Suprapubic skin (tissue), 4 donors: ENCODE measurements around the gene MDP1. TPM values are rescaled to one million over a fixed set of nuclear protein-coding genes. Genes with fewer than 3 reads are reported as not detected.

Source experiments
- DNase-seq, 2 donors: peaks; one replicate each; pipeline ENCODE4 v3.0.0-alpha.2; 2019; ENCODE audit warnings: low spot score in 2 of 2
- H3K27ac ChIP-seq: fragments of 200-600 bp; sonication (generic); one replicate; pipeline ENCODE4 v1.5.1; 2019
- H3K27me3 ChIP-seq: fragments of 200-600 bp; sonication (generic); one replicate; pipeline ENCODE4 v1.5.1; 2019
- H3K36me3 ChIP-seq: fragments of 200-600 bp; sonication (generic); one replicate; pipeline ENCODE4 v1.5.1; 2019
- H3K4me1 ChIP-seq: fragments of 200-600 bp; sonication (generic); one replicate; pipeline ENCODE4 v1.5.1; 2019
- H3K4me3 ChIP-seq: fragments of 200-600 bp; sonication (generic); one replicate; pipeline ENCODE4 v1.5.1; 2019; ENCODE audit warnings: mild to moderate bottlenecking
- H3K9me3 ChIP-seq: fragments of 200-600 bp; sonication (generic); one replicate; pipeline ENCODE4 v1.5.1; 2019
- EP300 ChIP-seq: sonication (generic); formaldehyde crosslinking; IDR thresholded peaks from one replicate; pipeline ENCODE4 v1.6.1; 2017; ENCODE audit warnings: antibody characterized with exemption
- POLR2A ChIP-seq, 2 donors: fragments of 450-650 bp; IDR thresholded peaks; one replicate each; pipeline ENCODE4 v1.6.1; 2017; ENCODE audit warnings: antibody characterized with exemption in 2 of 2, mild to moderate bottlenecking in 2 of 2, moderate library complexity in 2 of 2
- POLR2AphosphoS5 ChIP-seq, 3 donors: sonication (generic); formaldehyde crosslinking; IDR thresholded peaks; one replicate each; pipeline ENCODE4 v1.6.1; 2017; ENCODE audit warnings: antibody characterized with exemption in 3 of 3
- WGBS: methylation state at CpG from one replicate; pipeline ENCODE4 v1.1.5; 2018; 5-methylcytosine and 5-hydroxymethylcytosine counted together
- total RNA-seq, 4 donors: library from RNA; depleted of rRNA; stranded (reverse); fragments of >200 nt; gene quantifications; one replicate each; pipeline ENCODE4 v1.1.0, GENCODE V29; 2016
- TF ChIP-seq, protein P1 (sequence below), 2 donors: fragments of 200-600 bp in 1 of 2; fragments of 450-650 bp in 1 of 2; sonication (generic) in 1 of 2; IDR thresholded peaks; one replicate each; pipeline ENCODE4 v1.5.1; 2016 to 2019; ENCODE audit warnings: antibody characterized with exemption in 2 of 2, mild to moderate bottlenecking in 1 of 2, moderate library complexity in 1 of 2

The MDP1 gene
- total RNA-seq, 4 donors from 2014 or later: 10.9 to 18.2 (median 11.5) TPM

DNA sequence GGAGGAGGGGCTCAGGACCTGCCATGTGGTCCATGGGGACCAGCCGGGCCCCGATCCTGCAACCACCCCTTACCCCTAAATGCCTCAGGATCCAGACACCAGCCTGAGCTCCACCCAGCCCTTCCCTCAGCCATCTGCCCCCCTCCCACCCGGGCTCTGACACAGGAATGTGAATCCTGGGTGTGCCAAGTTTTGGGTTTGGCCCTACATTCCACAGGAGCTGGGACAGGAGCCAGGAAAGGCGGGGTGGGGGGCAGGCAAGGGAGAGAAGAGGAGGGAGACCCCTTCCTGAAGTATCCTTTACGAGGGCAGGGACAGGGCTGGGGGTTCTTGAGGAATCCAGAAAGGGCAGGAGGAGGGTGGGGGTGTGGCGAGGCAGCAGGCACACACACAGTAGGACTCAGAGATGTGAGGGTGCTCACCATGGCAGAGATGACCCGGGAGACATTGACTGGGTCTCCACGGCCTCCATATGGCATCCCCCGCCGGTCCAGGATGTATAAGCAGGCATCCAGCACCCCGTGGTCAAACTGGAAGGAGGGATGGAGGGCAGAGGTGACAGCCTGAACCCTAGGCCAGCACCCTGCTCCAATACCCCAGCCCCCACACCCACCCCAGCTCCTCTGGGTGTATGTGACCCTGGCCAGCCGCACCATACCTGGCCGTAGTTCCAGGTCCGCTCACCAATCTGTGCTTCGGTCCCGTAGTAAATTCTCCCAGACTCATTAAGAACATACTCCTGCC lies 43.6 kb upstream of the MDP1 start:
- Histone ChIP-seq H3K4me3 (no peak overlapping the region), H3K9me3 (no peaks in the 10 kb centered on the region), H3K36me3 (peaks cover 20% of the 10 kb centered on the region), H3K27ac (peak overlapping the region; percentile 65), H3K27me3 (no peaks in the 10 kb centered on the region), H3K4me1 (peaks cover 26% of the 10 kb centered on the region)
- no peak for TF ChIP-seq POLR2A (IDR thresholded peaks at IDR 0.05)
- no peak for TF ChIP-seq EP300
- TF ChIP-seq POLR2AphosphoS5 (IDR thresholded peaks at IDR 0.05): no peak
- TF ChIP-seq, protein P1, sequence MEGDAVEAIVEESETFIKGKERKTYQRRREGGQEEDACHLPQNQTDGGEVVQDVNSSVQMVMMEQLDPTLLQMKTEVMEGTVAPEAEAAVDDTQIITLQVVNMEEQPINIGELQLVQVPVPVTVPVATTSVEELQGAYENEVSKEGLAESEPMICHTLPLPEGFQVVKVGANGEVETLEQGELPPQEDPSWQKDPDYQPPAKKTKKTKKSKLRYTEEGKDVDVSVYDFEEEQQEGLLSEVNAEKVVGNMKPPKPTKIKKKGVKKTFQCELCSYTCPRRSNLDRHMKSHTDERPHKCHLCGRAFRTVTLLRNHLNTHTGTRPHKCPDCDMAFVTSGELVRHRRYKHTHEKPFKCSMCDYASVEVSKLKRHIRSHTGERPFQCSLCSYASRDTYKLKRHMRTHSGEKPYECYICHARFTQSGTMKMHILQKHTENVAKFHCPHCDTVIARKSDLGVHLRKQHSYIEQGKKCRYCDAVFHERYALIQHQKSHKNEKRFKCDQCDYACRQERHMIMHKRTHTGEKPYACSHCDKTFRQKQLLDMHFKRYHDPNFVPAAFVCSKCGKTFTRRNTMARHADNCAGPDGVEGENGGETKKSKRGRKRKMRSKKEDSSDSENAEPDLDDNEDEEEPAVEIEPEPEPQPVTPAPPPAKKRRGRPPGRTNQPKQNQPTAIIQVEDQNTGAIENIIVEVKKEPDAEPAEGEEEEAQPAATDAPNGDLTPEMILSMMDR (IDR thresholded peaks at IDR 0.05): no peak
- WGBS: 64% methylated on average over 15 of the region's 16 CpGs
- DNase-seq: peak in 1 of 2 donors; percentile 62

DNA sequence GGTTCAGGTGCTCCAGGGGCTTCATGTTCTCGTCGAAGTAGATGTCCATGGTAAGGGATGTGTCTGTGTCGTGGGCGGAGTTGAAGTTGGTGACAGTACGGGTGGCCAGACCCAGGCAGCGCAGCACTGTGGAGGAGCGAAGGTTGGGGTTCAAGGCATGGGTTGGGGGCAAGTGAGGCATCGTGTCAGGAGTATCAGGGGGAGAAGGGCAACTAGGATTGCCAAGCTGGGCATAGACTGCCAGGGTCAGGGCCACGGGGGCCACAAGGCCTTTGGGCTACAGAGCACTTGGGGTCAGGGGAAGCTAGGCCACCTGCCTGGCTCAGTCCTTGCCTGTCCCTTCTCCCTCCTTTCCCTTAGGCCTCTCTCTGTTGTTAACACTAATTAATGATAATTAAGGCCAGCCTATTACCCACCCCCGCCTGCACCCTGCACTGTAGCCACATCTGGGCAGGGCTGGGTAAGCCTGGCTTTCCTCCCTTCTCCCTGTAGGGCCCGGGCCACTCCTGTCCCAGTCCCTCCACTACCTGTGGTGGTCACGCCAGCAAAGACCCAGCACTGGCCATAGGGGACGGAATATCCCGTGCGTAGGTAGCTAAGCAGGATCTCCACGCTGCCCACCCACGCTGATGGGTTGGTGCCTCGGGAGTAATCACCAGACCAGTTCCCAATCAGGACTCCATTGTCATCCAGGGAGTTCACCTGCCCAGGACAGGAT lies 42.8 kb upstream of the MDP1 start:
- WGBS: 75% methylated on average over 15 of the region's 18 CpGs
- peak in 1 of 2 donors; percentile 56 for DNase-seq
- peaks cover 20% of the 10 kb centered on the region for H3K4me1 ChIP-seq
- H3K9me3 ChIP-seq: no peaks in the 10 kb centered on the region
- TF ChIP-seq POLR2AphosphoS5 (IDR thresholded peaks at IDR 0.05) (no peak), EP300 (no peak), POLR2A (IDR thresholded peaks at IDR 0.05) (no peak)
- TF ChIP-seq, protein P1 (IDR thresholded peaks at IDR 0.05): no peak
- H3K27me3 ChIP-seq: no peaks in the 10 kb centered on the region
- H3K27ac ChIP-seq: peak overlapping the region; percentile 65
- no peak overlapping the region for H3K4me3 ChIP-seq
- H3K36me3 ChIP-seq: peaks cover 27% of the 10 kb centered on the region

DNA sequence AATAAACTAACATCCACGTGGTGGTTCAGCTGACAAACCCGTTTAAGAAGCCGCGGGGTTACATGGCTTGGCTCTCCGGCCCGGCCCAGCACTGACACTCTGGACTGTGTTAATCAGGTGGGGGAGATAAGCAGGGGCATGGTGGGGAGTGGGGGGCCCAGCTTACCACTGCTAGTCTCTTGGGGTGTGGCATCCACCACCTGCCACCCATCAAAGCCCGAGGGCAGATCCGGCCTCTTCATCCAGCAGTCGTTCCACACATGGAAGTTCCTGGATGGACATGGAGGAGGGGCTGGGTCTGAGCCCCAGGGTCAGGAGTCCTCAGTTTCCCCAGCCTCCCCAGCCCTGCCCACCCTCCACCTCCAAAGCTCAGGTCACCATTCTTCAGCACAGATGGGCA lies 42.3 kb upstream of the MDP1 start:
- peaks cover 15% of the 10 kb centered on the region for H3K4me1 ChIP-seq
- peaks cover 33% of the 10 kb centered on the region for H3K36me3 ChIP-seq
- no peaks in the 10 kb centered on the region for H3K27me3 ChIP-seq
- no peaks in the 10 kb centered on the region for H3K9me3 ChIP-seq
- no peak overlapping the region for H3K27ac ChIP-seq
- WGBS: 83% methylated on average over 7 of the region's 9 CpGs
- peak in 1 of 2 donors; percentile 54 for DNase-seq
- H3K4me3 ChIP-seq: no peak overlapping the region
- TF ChIP-seq EP300 (no peak), POLR2A (IDR thresholded peaks at IDR 0.05) (no peak), POLR2AphosphoS5 (IDR thresholded peaks at IDR 0.05) (no peak)
- TF ChIP-seq, protein P1 (IDR thresholded peaks at IDR 0.05): no peak

DNA sequence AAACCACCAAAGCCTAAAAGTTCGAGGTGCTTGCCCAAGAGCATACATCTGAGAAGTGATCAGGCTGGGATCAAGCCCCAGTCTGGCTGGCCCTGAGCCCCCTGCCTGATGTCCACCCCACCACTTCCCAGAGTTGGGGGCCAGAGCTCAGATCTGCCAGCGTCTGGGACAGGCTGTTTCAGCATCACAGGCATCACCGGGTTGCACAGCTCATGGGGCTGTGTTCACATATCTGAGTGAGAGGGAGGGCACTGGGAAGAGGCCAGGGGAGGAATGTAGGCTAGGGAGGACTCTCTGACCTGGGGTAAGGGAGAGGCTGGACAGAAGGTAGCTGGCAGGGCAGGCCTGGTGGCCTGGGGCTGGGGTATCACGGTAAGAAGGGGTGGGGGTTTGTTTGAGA lies 41.1 kb upstream of the MDP1 start:
- Histone ChIP-seq H3K9me3 (no peaks in the 10 kb centered on the region), H3K36me3 (peaks cover 39% of the 10 kb centered on the region), H3K27ac (no peak overlapping the region), H3K4me3 (no peak overlapping the region), H3K4me1 (peaks cover 15% of the 10 kb centered on the region), H3K27me3 (no peaks in the 10 kb centered on the region)
- peak in 1 of 2 donors; percentile 51 for DNase-seq
- WGBS: 67% methylated on average over 4 of the region's 4 CpGs
- TF ChIP-seq POLR2A (IDR thresholded peaks at IDR 0.05) (no peak), EP300 (no peak), POLR2AphosphoS5 (IDR thresholded peaks at IDR 0.05) (no peak)
- TF ChIP-seq, protein P1 (IDR thresholded peaks at IDR 0.05): no peak
